IMR-90 (cell line): Measurements from ENCODE around the gene GBE1. TPM values are rescaled to one million over a fixed set of nuclear protein-coding genes. Genes with fewer than 3 reads are reported as not detected.

Experiments
- ATAC-seq: fragments of 200-7000 bp; cut with Tn5 transposase; 2 replicates; pipeline ENCODE4 v1.9.1; 2020; ENCODE audit warnings: low read depth, mild to moderate bottlenecking, moderate library complexity
- BruUV-seq: library from RNA; stranded (reverse); fragments of 400-500 nt; replicated peaks from 2 replicates; lab custom pipeline; 2021; lab: Mats Ljungman, UMichigan
- CTCF ChIA-PET: fragments of 300-600 bp; formaldehyde crosslinking; extraction: SDS; loops from one replicate; lab custom pipeline; 2021; ENCODE audit warnings: antibody characterized with exemption; lab: Yijun Ruan, JAX
- POLR2A ChIA-PET: fragments of 300-600 bp; sonication (Branson Sonifier 250); formaldehyde crosslinking; loops from one replicate; lab custom pipeline; 2022; ENCODE audit warnings: antibody characterized with exemption; ENCODE audit not compliant: unreplicated experiment; lab: Charles Lee
- DNase-seq: peaks from one replicate; pipeline ENCODE4 v3.0.0; 2013
- H2AFZ ChIP-seq: replicated peaks from 2 replicates; pipeline ENCODE3; 2013; ENCODE audit warnings: low read length, mild to moderate bottlenecking; ENCODE audit not compliant: poor library complexity
- H2AK5ac ChIP-seq: 2 replicates; pipeline ENCODE4 v1.6.1; 2013; ENCODE audit warnings: low read depth, low read length, inconsistent platforms
- H2AK9ac ChIP-seq: replicated peaks from 2 replicates; pipeline ENCODE3; 2013; ENCODE audit warnings: mild to moderate bottlenecking, low read depth, low read length, moderate library complexity; ENCODE audit not compliant: poor library complexity
- H2BK120ac ChIP-seq: 2 replicates; pipeline ENCODE4 v1.6.1; 2013; ENCODE audit warnings: low read depth, low read length, inconsistent platforms
- H2BK15ac ChIP-seq: 3 replicates; pipeline ENCODE4 v1.6.1; 2013; ENCODE audit warnings: low read depth, low read length, inconsistent platforms
- H2BK20ac ChIP-seq: 2 replicates; pipeline ENCODE4 v1.6.1; 2013; ENCODE audit warnings: low read depth, mild to moderate bottlenecking, inconsistent platforms, low read length, moderate library complexity
- H2BK5ac ChIP-seq: 2 replicates; pipeline ENCODE4 v1.6.1; 2013; ENCODE audit warnings: mild to moderate bottlenecking, low read depth, low read length, inconsistent platforms; ENCODE audit not compliant: poor library complexity, severe bottlenecking
- H3K14ac ChIP-seq: replicated peaks from 2 replicates; pipeline ENCODE4 v1.6.1; 2013; ENCODE audit warnings: low read depth, low read length, inconsistent platforms
- H3K18ac ChIP-seq: 2 replicates; pipeline ENCODE4 v1.6.1; 2013; ENCODE audit warnings: low read depth, low read length, control low read depth
- H3K23ac ChIP-seq: 2 replicates; pipeline ENCODE4 v1.6.1; 2013; ENCODE audit warnings: low read depth, low read length, inconsistent platforms
- H3K27ac ChIP-seq: 2 replicates; pipeline ENCODE4 v1.5.1; 2013; ENCODE audit warnings: mild to moderate bottlenecking, control low read depth, low read length; ENCODE audit not compliant: insufficient read depth
- H3K27me3 ChIP-seq: 2 replicates; pipeline ENCODE4 v1.6.1; 2013; ENCODE audit warnings: low read length; ENCODE audit not compliant: control insufficient read depth, insufficient read depth
- H3K36me3 ChIP-seq: 2 replicates; pipeline ENCODE4 v1.6.1; 2013; ENCODE audit warnings: low read length, mixed read lengths; ENCODE audit not compliant: control insufficient read depth, insufficient read depth
- H3K4ac ChIP-seq: 2 replicates; pipeline ENCODE4 v1.6.1; 2013; ENCODE audit warnings: low read depth, low read length, inconsistent platforms
- H3K4me1 ChIP-seq: 2 replicates; pipeline ENCODE4 v1.6.1; 2013; ENCODE audit warnings: low read length, mixed read lengths; ENCODE audit not compliant: control insufficient read depth, insufficient read depth
- H3K4me2 ChIP-seq: 2 replicates; pipeline ENCODE4 v1.6.1; 2013; ENCODE audit warnings: low read depth, mild to moderate bottlenecking, control low read depth, low read length, moderate library complexity
- H3K4me3 ChIP-seq: 2 replicates; pipeline ENCODE4 v1.5.1; 2013; ENCODE audit warnings: low read depth, mild to moderate bottlenecking, control low read depth, low read length, moderate library complexity; ENCODE audit not compliant: insufficient read depth
- H3K56ac ChIP-seq: 2 replicates; pipeline ENCODE4 v1.6.1; 2013; ENCODE audit warnings: low read length, inconsistent platforms; ENCODE audit not compliant: insufficient read depth; ENCODE audit errors: extremely low read depth
- H3K79me1 ChIP-seq, 2 experiments: 2 replicates each; pipeline ENCODE4 v1.6.1; 2013; ENCODE audit warnings: low read length in 2 of 2, inconsistent platforms in 1 of 2, low read depth in 1 of 2
- H3K9ac ChIP-seq: 2 replicates; pipeline ENCODE4 v1.6.1; 2013; ENCODE audit warnings: low read depth, low read length, control low read depth
- H3K9me1 ChIP-seq: 2 replicates; pipeline ENCODE4 v1.6.1; 2013; ENCODE audit warnings: low read length, inconsistent platforms; ENCODE audit not compliant: insufficient read depth
- H3K9me3 ChIP-seq: 2 replicates; pipeline ENCODE4 v1.6.1; 2013; ENCODE audit warnings: low read length; ENCODE audit not compliant: control insufficient read depth, insufficient read depth
- H4K20me1 ChIP-seq: 2 replicates; pipeline ENCODE4 v1.6.1; 2013; ENCODE audit warnings: low read length, inconsistent platforms; ENCODE audit not compliant: insufficient read depth
- H4K5ac ChIP-seq: 2 replicates; pipeline ENCODE4 v1.6.1; 2013; ENCODE audit warnings: mild to moderate bottlenecking, low read depth, low read length, control low read depth
- H4K8ac ChIP-seq, 2 experiments: 2 replicates each; pipeline ENCODE4 v1.6.1; 2013; ENCODE audit warnings: low read depth in 2 of 2, low read length in 2 of 2, control low read depth in 1 of 2, inconsistent platforms in 1 of 2
- H4K91ac ChIP-seq: 2 replicates; pipeline ENCODE4 v1.6.1; 2013; ENCODE audit warnings: low read depth, low read length, inconsistent platforms; ENCODE audit not compliant: insufficient read depth
- CHD1 ChIP-seq: IDR thresholded peaks from 2 replicates; pipeline ENCODE4 v1.6.1; 2012; ENCODE audit warnings: low read depth, low read length, improper control_type of control experiment
- CTCF ChIP-seq: conservative IDR thresholded peaks from 2 replicates; pipeline ENCODE4 v1.5.1; 2012; ENCODE audit warnings: mild to moderate bottlenecking, low read depth, low read length, improper control_type of control experiment
- ELK1 ChIP-seq: fragments of 150-350 bp; IDR thresholded peaks from 2 replicates; pipeline ENCODE4 v1.6.1; 2016; ENCODE audit warnings: low read depth, mild to moderate bottlenecking, low read length, moderate library complexity, borderline replicate concordance
- MXI1 ChIP-seq: IDR thresholded peaks from 2 replicates; pipeline ENCODE4 v1.6.1; 2012; ENCODE audit warnings: low read depth, mild to moderate bottlenecking, low read length, moderate library complexity, borderline replicate concordance
- NFE2L2 ChIP-seq: fragments of 150-350 bp; IDR thresholded peaks from 2 replicates; pipeline ENCODE4 v1.6.1; 2016; ENCODE audit warnings: low read depth, mild to moderate bottlenecking, low read length
- POLR2A ChIP-seq: IDR thresholded peaks from 2 replicates; pipeline ENCODE4 v1.6.1; 2012; ENCODE audit warnings: mild to moderate bottlenecking, low read depth, low read length
- RAD21 ChIP-seq: IDR thresholded peaks from 2 replicates; pipeline ENCODE4 v1.6.1; 2012; ENCODE audit warnings: low read length, improper control_type of control experiment
- RCOR1 ChIP-seq: IDR thresholded peaks from 2 replicates; pipeline ENCODE4 v1.6.1; 2012; ENCODE audit warnings: mild to moderate bottlenecking, low read length, improper control_type of control experiment; ENCODE audit not compliant: insufficient replicate concordance
- SMC3 ChIP-seq: fragments of 150-350 bp; IDR thresholded peaks from 2 replicates; pipeline ENCODE4 v1.6.1; 2016; ENCODE audit warnings: low read depth, mild to moderate bottlenecking, antibody characterized with exemption, low read length, moderate library complexity
- dilution Hi-C: fragments of 300-500 bp; cut with HindIII; formaldehyde crosslinking; loops from one replicate; pipeline ENCODE4 v1.14.3; 2018; ENCODE audit warnings: low sequenced_read_pairs; ENCODE audit not compliant: unreplicated experiment
- in situ Hi-C: fragments of 300-500 bp; cut with MboI; formaldehyde crosslinking; loops from 3 replicates; pipeline ENCODE4 v1.14.3; 2019; ENCODE audit warnings: low sequenced_read_pairs, inconsistent platforms, mixed read lengths
- intact Hi-C: fragments of 100-400 bp; cut with micrococcal nuclease; formaldehyde crosslinking; loops from 2 replicates; pipeline ENCODE4 v1.10.0; 2022
- polyA plus RNA-seq, 3 experiments: library from polyadenylated mRNA; depleted of rRNA; stranded (reverse); fragments of >200 nt; gene quantifications; 2 replicates each; pipeline ENCODE4 v1.2.3, GENCODE V29; 2012; ENCODE audit warnings: low replicate concordance in 1 of 3
- total RNA-seq: library from RNA; depleted of rRNA; stranded (reverse); fragments of >200 nt; gene quantifications from 2 replicates; pipeline ENCODE4 v1.2.3, GENCODE V29; 2012
- TF ChIP-seq, protein P1 (sequence below): fragments of 150-350 bp; IDR thresholded peaks from 2 replicates; pipeline ENCODE4 v1.6.1; 2017; ENCODE audit warnings: mild to moderate bottlenecking, antibody characterized with exemption, low read length, low read depth

GBE1 gene
- total and polyA plus RNA-seq, 2 of the 4 experiments (the other 2 are of a cell fraction) = 36.7 to 90.3 TPM

DNA sequence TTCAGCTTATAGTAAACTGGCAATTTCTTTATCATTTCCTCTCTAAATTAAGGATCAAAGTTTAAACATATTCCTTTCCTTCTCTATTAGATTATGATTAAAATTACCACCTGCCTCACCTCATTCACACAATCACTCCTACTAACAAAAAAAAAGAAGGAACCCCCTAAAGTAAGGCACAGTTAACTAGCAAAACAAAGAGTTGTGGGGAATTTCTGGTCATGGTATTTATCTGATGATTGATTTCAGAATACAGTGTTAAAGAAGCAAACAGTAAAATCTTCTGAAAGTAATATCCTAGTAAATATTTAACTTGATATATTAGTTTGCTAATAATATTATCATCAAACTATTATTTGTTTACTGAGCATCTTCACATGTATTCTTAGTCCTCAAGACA, 8.8 kb downstream of the GBE1 start:
- Histone ChIP-seq H3K36me3 (peaks cover 5% of the 10 kb centered on the region; the same call in 1 of the 2 replicates), H2BK15ac (no peak overlapping the region), H3K27me3 (no peaks in the 10 kb centered on the region), H2BK20ac (no peak overlapping the region), H4K20me1 (no peaks in the 10 kb centered on the region), H3K4me2 (no peak overlapping the region), H2BK5ac (no peak overlapping the region), H3K18ac (no peak overlapping the region), H3K9me3 (no peaks in the 10 kb centered on the region), H3K4me3 (no peak overlapping the region), H3K56ac (no peak overlapping the region), H2AK5ac (no peak overlapping the region), H4K5ac (no peak overlapping the region), H3K14ac (no peak overlapping the region), H4K8ac (no peak overlapping the region), H3K4ac (no peak overlapping the region), H3K9ac (no peak overlapping the region), H3K9me1 (no peaks in the 10 kb centered on the region), H2BK120ac (no peak overlapping the region), H3K4me1 (peaks cover 11% of the 10 kb centered on the region), H3K27ac (no peak overlapping the region), H3K23ac (no peak overlapping the region), H2AFZ (no peak overlapping the region), H3K79me1 (peaks cover 26 to 39% of the 10 kb centered on the region in 2 experiments), H2AK9ac (no peak overlapping the region), H4K91ac (no peak overlapping the region)
- no TSS peak for BruUV-seq
- intact Hi-C loops (no loop called here), in situ Hi-C loops (no loop called here), dilution Hi-C loops (no loop called here)
- TF ChIP-seq ELK1 = no peak
- no peak for TF ChIP-seq MXI1
- TF ChIP-seq, protein P1, sequence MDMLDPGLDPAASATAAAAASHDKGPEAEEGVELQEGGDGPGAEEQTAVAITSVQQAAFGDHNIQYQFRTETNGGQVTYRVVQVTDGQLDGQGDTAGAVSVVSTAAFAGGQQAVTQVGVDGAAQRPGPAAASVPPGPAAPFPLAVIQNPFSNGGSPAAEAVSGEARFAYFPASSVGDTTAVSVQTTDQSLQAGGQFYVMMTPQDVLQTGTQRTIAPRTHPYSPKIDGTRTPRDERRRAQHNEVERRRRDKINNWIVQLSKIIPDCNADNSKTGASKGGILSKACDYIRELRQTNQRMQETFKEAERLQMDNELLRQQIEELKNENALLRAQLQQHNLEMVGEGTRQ = no peak
- TF ChIP-seq CHD1 = no peak
- TF ChIP-seq CTCF = no peak
- TF ChIP-seq POLR2A = no peak
- no peak for TF ChIP-seq SMC3
- no peak for TF ChIP-seq NFE2L2
- TF ChIP-seq RCOR1 = no peak
- no peak for TF ChIP-seq RAD21
- DNase-seq = no peak
- CTCF ChIA-PET = no interaction called here
- POLR2A ChIA-PET = no interaction called here
- no peak for ATAC-seq
